Calu3 (cell line): ENCODE data around the gene PLXNA3. TPM values are rescaled to one million over a fixed set of nuclear protein-coding genes. Genes with fewer than 3 reads are reported as not detected.
A peak's percentile ranks its signal among the peaks of the same experiment; 100 is the strongest.

Source experiments
- BruUV-seq: library from RNA; stranded (reverse); fragments of 400-500 nt; replicated peaks from 2 replicates; lab custom pipeline; 2021; lab: Mats Ljungman, UMichigan
- CTCF ChIA-PET: fragments of 300-600 bp; sonication (Branson Sonifier 250); formaldehyde crosslinking; loops from one replicate; lab custom pipeline; 2022; ENCODE audit warnings: antibody characterized with exemption; lab: Charles Lee
- DNase-seq: peaks from one replicate; pipeline ENCODE4 v3.0.0; 2022
- H3K27ac Mint-ChIP-seq: one replicate; pipeline ENCODE4 v1.8.0; 2022; ENCODE audit warnings: mixed read lengths; ENCODE audit not compliant: unreplicated experiment
- H3K27me3 Mint-ChIP-seq: one replicate; pipeline ENCODE4 v1.8.0; 2022; ENCODE audit warnings: mixed read lengths; ENCODE audit not compliant: unreplicated experiment
- H3K36me3 Mint-ChIP-seq: one replicate; pipeline ENCODE4 v1.8.0; 2022; ENCODE audit warnings: mild to moderate bottlenecking, moderate library complexity, mixed read lengths; ENCODE audit not compliant: insufficient read depth, unreplicated experiment
- H3K4me1 Mint-ChIP-seq: one replicate; pipeline ENCODE4 v1.8.0; 2022; ENCODE audit warnings: mild to moderate bottlenecking, low read depth, mixed read lengths; ENCODE audit not compliant: unreplicated experiment
- H3K4me3 Mint-ChIP-seq: one replicate; pipeline ENCODE4 v1.8.0; 2022; ENCODE audit warnings: mild to moderate bottlenecking, low read depth, moderate library complexity, mixed read lengths; ENCODE audit not compliant: unreplicated experiment
- H3K9me3 Mint-ChIP-seq: one replicate; pipeline ENCODE4 v1.8.0; 2022; ENCODE audit warnings: low read depth, mixed read lengths; ENCODE audit not compliant: unreplicated experiment
- intact Hi-C: fragments of 100-400 bp; cut with micrococcal nuclease; formaldehyde crosslinking; loops from one replicate; pipeline ENCODE4 v1.10.0; 2022; ENCODE audit not compliant: unreplicated experiment
- total RNA-seq: library from RNA; stranded (reverse); gene quantifications from 2 replicates; pipeline ENCODE4 v1.2.3, GENCODE V29; 2022
- TF ChIP-seq, protein P1 (sequence below): fragments of 200-600 bp; IDR thresholded peaks from one replicate; pipeline ENCODE4 v1.8.0; 2022; ENCODE audit warnings: antibody characterized with exemption; ENCODE audit not compliant: unreplicated experiment

Gene PLXNA3
- total RNA-seq, 1 experiment from 2014 or later = 82.6 TPM

DNA sequence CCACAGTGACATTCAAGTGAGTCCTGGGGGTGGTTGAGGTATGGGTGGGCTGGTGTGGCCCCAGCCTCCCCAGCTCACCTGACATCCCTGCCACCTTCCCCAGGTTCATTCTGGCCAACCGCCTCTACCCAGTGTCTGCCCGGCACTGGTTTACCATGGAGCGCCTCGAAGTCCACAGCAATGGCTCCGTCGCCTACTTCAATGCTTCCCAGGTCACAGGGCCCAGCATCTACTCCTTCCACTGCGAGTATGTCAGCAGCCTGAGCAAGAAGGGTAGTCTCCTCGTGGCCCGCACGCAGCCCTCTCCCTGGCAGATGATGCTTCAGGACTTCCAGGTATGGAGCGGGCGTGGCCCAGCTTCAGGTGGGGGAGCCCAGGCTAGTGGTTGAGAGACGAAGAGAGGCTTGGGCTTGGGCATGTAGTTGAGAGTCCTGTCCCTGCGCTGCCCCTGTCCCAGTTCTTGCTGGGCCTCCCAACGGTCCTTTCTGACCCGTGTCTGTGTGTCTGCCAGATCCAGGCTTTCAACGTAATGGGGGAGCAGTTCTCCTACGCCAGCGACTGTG lies 22.8 kb upstream of the PLXNA3 start:
- Mint-ChIP-seq H3K4me1 (peaks cover 8% of the 10 kb centered on the region), H3K4me3 (no peak overlapping the region), H3K9me3 (no peaks in the 10 kb centered on the region), H3K27ac (no peak overlapping the region), H3K36me3 (peaks cover 58% of the 10 kb centered on the region), H3K27me3 (no peaks in the 10 kb centered on the region)
- TF ChIP-seq, protein P1, sequence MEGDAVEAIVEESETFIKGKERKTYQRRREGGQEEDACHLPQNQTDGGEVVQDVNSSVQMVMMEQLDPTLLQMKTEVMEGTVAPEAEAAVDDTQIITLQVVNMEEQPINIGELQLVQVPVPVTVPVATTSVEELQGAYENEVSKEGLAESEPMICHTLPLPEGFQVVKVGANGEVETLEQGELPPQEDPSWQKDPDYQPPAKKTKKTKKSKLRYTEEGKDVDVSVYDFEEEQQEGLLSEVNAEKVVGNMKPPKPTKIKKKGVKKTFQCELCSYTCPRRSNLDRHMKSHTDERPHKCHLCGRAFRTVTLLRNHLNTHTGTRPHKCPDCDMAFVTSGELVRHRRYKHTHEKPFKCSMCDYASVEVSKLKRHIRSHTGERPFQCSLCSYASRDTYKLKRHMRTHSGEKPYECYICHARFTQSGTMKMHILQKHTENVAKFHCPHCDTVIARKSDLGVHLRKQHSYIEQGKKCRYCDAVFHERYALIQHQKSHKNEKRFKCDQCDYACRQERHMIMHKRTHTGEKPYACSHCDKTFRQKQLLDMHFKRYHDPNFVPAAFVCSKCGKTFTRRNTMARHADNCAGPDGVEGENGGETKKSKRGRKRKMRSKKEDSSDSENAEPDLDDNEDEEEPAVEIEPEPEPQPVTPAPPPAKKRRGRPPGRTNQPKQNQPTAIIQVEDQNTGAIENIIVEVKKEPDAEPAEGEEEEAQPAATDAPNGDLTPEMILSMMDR = no peak
- CTCF ChIA-PET = no interaction called here
- no peak for DNase-seq
- intact Hi-C loops = no loop called here
- no TSS peak for BruUV-seq

DNA sequence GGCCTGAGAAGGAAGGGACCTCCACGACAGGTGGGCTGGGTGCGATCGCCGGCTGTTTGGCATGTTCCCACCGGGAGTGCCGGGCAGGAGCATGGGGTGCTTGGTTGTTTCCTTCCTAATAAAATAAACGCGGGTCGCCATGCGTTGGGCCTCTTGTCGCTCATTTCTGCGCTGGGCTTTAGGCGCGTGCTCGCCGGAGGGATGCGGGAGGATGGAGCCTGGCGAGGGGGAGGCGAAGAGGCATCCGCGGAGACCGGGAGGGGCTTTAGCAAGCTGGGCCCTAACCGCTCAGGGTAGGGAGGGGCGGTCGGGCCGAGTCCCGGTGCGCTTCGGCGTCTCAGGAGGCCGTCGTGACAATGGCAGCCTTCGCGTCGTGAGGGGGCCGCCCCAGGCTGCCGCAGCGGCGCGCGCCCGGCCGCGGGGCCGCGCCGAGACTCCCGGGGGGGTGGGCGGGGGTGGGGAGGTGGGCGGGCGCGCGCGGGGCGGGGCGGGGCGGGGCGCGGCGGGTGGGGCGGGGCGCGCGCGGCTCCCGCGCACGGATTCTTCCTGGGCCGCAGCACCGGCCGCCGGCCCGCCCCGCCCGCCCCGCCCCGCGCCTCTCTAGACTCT lies 21.6 kb upstream of the PLXNA3 start:
- no peak for DNase-seq
- TF ChIP-seq, protein P1 = no peak
- CTCF ChIA-PET = no interaction called here
- Mint-ChIP-seq H3K27ac (no peak overlapping the region), H3K4me1 (no peaks in the 10 kb centered on the region), H3K9me3 (no peaks in the 10 kb centered on the region), H3K27me3 (no peaks in the 10 kb centered on the region), H3K4me3 (peak overlapping the region; percentile 76), H3K36me3 (peaks cover 55% of the 10 kb centered on the region)
- intact Hi-C loops = no loop called here
- no TSS peak for BruUV-seq

DNA sequence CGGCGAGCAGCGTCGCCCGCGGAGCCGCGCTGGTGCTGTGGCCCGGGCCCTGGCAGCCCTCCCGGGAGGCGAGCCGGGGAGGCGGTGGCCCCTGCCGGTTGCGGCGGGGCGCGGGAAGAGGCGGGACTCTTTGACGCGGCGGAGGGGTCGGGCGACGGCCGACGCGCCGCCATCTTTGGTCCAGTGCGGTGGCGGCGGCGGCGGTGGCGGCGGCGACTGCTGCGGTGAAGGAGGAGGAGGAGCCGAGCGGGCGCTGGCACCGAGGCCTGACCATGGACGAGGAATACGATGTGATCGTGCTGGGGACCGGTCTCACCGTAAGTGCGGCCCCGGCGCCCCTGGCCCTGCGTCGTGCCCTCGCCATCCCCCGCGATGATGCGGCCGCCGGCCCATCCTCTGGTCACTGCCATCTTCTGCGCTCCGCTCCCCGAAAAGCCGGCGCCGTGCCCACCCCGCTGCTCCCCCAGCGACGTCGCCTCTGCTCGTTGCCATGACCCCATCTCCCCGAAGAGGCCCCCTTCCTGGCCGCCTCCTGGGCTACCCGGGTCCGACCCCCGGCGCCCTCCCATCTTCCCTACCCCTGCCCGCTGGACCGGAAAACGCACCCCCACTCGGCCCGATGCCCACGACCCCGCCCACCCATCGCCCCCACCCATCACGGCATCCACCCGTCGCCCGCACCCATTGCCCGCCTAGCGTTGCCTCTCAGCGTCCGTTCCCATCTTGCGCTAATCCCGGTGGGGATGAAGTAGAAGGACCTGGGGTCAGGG lies 20.9 kb upstream of the PLXNA3 start, which contains the start of gene GDI1:
Gene GDI1, plus strand, starts transcription at position 172 of the 770 bp plus-strand sequence. Its CDS starts 101 bp downstream, at position 273.
- Mint-ChIP-seq H3K27me3 (no peaks in the 10 kb centered on the region), H3K9me3 (no peaks in the 10 kb centered on the region), H3K4me3 (peak within 1 kb of the TSS; percentile 76), H3K4me1 (no peaks in the 10 kb centered on the region), H3K36me3 (peaks cover 55% of the 10 kb centered on the region), H3K27ac (peak within 1 kb of the TSS; percentile 72)
- CTCF ChIA-PET = no interaction called here
- TF ChIP-seq, protein P1 = no peak
- peak; percentile 65 for DNase-seq
- TSS peak; percentile 23 for BruUV-seq
- intact Hi-C loops = no loop called here

DNA sequence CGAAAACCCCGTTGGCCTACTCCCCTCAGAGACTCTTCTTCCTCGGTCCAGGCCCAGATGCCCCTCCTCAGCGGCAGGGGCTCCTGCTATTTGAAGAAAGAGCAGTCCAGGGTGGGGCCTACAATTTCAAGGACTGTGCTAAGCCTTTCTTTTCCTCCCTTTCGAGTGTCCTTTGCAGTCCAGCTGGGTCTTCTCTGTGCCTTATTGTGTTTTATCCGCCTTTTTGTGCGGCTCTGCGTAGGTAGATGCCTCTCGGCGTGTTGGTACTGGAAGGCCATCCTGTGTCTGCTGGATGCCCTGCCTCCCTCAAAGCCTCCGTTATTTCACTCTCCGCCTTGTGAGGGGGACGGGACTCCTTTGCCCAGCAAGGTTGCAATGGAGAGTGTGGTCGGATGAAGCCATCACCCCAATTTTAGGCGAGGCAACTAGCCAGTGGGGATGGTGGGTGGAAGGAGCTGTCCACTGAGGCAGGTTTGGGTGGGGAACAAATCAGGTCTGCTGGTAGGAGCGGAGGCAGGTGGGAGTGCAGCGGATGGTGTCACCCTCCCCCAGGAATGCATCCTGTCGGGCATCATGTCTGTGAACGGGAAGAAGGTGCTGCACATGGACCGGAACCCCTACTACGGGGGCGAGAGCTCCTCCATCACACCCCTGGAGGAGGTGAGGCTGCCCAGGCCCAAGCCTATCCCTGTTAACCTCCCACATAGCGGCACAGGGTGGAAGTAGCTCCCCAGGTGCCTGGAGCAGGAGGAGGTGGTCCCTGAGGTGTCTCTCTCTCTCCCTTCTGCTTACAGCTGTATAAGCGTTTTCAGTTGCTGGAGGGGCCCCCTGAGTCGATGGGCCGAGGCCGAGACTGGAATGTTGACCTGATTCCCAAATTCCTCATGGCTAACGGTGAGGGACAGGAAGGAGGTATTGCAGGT lies 19.8 kb upstream of the PLXNA3 start:
- CTCF ChIA-PET = no interaction called here
- no peaks in the 10 kb centered on the region for H3K27me3 Mint-ChIP-seq
- DNase-seq = no peak
- peaks cover 62% of the 10 kb centered on the region for H3K36me3 Mint-ChIP-seq
- TF ChIP-seq, protein P1 = no peak
- no TSS peak for BruUV-seq
- peaks cover 8% of the 10 kb centered on the region for H3K4me1 Mint-ChIP-seq
- H3K27ac Mint-ChIP-seq = peak overlapping the region; percentile 72
- intact Hi-C loops = no loop called here
- H3K4me3 Mint-ChIP-seq = peak overlapping the region; percentile 76
- no peaks in the 10 kb centered on the region for H3K9me3 Mint-ChIP-seq
